Measurements from ENCODE around the gene ABCA6.
A peak's percentile ranks its signal among the peaks of the same experiment; 100 is the strongest.
"Not testable (repeated sequence)": the region's sequence is repeated elsewhere in the genome, so short reads cannot be mapped to it uniquely, and the experiment has no call there.

ABCA6 gene

DNA sequence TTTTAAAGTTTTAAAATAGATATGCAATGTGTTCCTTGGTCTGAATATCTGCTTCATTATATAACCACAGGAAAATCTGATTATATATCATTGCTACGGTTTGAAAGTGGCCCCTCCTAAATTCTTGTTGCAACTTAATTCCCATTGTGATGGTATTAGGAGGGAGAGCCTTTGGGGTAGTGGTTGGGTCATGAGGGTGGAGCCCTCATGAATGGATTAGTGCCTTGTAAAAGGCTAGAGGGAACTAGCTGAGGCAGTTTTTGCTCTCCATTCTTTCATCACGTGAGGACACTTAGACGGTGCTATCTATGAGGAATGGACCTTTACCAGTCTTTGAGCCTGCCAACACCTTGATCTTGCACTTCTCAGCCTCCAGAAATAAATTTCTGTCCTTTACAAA lies 7.6 kb downstream of the ABCA6 start:
- no peak for DNase-seq (ENCODE audit: low spot score)

DNA sequence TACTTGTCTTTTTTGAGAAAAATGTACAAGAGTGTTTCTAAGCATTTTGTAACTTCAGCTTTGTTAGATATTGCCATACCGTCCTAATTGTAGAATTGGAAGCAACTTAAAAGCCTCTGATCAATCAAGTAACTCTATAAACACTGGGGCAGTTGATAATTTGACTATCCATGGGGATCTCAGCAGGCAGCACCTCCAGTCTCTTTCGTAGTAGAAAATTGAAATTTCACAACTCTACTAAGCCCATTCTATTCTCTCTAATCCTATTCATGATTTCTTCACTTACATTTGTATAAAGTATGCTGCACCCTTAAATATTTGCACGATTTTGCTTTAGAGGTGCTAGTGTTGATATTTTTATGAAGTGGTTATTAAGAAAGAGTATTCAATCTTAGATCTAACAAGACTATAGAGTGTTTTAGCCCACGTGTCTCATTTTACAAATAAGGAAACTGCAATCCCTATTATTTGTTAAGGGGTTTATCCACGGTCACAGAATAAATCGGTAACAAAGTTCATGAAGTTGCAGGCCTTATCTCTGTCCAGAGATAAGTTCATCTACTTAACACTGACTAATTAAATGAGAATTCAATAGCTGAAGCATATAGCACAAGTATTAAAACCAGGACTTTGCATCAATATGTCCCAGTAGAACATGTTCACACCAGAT lies 10.9 kb downstream of the ABCA6 start:
- no peak for DNase-seq (ENCODE audit: low spot score)

DNA sequence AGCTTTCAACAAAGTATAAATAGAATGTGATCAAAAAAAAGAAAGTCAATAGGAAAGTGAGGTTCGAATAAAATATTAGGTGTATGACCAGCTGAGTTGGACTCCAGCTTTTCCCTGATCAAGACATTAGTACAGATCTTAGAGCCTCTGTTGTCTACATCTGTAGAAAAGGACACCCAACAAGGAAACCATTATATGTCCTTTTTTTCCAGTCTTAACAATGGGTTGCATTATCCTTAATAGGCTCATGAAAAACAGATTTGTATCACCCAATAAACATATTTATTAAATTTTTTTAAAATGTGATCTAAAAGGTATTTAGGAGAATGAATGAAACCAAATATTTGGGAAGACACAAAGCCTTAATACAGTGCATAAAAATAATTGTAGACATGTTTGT lies 18.1 kb downstream of the ABCA6 start:
- DNase-seq (ENCODE audit: low spot score), result no peak

DNA sequence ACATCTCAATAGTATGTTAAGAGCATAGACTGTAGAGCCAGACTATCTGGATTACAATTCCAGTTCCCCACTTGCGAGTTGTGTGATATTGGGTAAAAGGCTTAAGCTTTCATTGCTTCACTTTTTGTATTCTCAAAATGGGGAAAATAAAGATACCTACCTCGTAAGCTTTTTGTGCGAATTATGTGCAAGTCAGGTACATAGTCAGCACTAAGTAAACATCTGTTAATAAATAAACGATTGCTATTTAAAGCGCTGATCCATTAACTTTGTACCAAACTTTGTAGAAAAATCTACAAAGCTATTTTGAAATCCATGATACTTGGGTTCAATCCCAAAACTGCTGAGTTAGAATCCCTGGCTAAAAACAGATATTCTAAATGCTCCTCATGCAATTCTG lies 19.6 kb downstream of the ABCA6 start:
- no peak for DNase-seq (ENCODE audit: low spot score)

DNA sequence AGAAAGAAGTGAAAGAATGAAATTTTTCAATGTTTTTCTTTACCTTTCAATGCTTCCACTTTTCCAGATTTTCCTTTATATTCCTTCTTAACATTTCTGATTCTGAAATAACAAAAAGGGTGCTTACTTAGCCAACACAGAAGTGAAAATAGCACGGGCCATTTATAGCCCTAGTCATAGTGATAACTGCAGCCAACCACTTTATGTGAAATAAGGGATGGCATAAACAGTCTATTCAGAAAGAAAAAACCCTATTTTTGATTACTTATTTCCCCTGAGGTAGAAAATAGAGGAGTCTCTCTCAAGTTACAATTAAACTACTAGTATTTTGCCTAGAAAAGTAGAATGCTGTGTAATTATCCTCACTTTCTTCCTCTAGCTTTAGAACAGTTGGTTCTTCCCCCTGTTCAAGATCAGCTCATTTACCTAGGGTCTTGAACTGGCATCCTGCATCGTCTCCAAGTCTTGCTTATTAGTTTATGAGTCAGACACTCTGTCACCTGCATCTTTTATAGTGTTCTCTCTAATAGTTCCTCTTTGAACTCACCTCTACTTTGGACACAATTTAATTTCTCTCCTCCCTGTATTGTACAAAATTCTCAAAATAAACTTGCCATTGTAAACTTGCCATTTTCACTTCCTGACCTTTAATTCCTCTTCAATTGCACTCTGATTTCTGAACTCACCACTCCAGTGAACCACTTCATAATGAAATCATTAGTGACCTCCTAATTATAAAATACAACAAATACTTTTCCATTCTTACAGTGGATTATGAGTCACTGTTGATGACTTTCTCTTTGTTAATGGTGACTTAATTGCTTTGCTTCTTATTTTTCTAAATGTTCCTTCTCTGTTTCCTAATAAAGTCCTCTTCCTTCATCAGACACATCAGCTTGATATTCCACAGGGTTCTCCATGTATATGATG lies 23.6 kb downstream of the ABCA6 start:
- no peak for DNase-seq (ENCODE audit: low spot score)

DNA sequence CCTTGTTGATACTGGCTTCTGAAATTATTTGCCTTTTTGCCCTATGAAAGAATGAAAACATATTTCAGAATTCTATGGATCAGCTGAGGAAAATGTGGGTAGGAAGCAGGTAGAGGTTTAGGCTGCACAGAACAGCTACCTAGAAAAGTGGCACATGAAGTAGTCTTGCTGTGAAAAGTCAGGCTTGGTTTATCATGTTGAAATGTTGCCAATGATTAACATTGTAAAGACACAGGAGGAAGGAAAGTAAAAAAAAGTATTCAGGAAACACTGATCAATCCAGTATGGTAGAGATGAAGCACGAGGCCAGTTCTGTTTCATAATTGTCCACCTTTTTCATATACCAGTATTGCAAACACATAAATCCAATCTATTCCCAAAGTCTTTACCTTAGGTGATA lies 29.9 kb downstream of the ABCA6 start:
- DNase-seq (ENCODE audit: low spot score), result no peak

DNA sequence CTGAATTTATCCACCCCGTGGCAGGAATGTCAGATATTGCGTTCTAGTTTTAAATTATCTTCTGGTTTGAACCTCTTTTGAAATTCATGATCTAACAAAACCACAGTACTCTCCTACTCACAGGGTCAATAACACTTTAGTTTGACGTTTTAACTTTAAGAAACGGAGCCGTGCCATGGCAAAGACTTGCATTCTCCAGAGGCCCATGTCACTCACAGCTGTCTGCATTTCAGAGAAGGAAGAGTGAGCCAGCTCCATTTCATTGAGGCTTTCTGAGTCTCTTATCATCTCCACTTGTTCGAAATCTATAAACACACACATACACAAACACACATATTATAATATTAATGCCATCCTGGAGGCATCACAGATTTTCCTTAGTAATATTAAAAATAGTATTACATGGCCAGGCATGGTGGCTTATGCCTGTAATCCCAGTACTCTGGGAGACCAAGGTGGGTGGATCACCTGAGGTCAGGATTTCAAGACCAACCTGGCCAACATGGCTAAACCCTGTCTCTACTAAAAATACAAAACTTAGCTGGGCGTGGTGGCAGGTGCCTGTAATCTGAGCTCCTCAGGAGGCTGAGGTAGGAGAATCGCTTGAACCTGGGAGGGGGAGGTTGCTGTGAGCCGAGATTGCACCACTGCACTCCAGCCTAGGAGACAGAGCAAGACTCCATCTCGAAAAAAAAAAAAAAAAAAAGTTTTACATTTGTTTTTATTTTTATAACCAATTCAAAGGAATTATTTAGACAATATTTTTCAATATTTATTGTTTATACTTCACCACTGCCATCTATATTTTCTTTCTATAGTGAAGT lies 35.6 kb downstream of the ABCA6 start:
- DNase-seq (ENCODE audit: low spot score), result no peak

DNA sequence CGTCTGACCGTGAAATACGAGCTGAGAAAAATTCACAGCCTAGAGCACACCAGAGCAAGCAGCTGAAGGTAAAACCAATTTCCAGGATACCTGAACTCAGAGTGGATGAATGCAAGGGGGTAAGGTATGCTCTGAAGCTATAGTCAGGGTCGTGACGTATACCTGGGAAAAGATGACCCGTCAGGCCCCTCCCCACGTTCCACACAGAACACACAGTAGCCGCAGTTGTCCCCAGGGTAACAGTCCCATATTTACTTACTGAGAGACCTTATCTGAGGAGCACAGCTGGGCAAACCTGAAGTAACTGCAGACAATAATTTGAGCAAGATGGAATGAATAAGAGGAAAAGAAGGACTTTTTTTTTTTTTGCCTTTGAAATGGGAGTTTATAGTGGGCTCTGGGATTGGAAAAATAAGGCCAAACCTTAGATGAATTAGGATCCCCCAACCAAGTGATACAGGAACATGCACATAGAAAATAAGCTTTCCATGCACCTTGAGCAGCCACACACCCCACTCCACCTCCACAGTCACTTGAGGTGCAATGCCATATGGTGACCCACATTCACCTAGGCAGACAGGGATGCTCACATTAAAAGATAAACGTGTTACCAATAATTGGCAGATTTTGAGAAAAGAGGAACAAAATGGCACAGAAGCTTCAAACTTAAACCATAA lies 38.0 kb downstream of the ABCA6 start:
- no peak for DNase-seq (ENCODE audit: low spot score)

DNA sequence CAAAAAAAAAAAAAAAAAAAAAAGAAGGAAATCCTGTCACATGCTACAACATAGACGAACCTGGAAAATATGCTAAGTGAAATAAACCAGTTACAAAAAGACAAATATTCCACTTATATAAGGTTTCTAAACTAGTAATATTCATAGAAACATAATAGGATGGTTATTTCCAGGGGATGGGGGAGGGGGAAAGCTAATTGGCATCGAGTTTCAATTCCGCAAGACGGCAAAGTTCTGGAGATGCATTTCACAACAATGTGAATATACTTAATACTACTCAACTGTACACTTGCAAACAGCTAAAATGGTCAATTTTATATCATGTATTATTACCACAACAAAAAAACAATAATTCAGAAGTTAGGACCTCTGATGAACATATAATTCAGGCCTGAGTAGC lies 43.1 kb downstream of the ABCA6 start:
- no peak for DNase-seq (ENCODE audit: low spot score)

DNA sequence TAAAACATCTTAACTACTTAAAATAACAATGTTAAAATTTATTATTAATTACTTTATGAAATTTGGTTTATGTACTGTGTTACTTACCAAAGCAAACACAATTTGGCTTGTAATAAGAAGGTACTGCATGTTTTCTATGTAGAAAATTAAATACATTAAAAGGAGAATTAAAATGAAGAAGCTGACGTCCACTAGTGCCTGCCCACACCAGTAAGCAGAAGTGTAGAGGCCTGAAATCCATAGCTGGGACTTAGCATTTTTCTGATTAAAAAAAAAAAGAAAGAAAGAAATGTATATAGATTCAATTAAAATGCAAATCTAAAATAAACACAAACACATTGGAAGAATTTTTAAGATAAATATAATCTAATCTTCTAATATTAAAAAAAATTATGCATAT lies 45.2 kb downstream of the ABCA6 start:
- DNase-seq (ENCODE audit: low spot score), result no peak

DNA sequence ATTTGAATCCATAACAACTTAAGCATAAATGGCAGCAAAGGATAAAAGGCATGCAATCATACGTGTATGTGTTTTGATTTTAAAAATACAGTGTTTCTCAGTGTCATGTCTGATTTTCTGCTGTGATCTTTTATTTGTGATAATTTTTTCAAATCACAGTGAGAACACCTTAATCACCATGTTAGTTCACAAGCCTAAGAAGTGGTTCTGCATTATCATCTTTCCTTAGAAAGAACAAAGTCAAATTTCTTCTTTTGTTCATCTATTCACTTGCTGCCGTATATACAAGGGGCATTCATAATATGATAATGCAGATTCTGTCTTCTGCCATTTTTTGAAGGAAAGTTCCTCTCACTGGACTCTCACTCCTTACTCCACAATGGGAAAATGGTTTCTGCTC lies 47.7 kb downstream of the ABCA6 start:
- no peak for DNase-seq (ENCODE audit: low spot score)

DNA sequence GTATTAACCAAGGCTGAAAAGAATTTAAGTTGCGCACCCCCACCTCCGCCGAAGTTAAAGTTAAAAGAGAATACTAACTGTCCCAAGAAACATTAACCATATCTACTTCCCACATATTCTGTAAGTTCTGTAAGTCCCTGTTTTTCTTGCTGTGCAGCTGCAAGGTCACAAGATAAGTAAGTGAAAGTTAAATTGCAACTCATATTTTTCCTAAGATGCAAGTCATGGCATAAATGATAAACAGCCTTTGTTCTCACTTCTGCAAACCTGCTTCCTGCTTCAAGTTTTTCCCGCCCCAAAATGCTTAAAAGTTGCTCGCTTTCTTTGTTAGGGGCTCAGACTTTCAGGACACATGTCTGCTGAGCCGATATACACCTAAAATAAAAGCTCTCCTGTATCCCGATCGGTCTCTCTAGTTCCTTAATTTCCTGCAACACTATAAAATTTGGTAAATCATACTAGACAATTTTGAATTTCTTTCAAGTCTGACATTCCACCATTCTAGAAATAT lies 48.4 kb downstream of the ABCA6 start:
- DNase-seq (ENCODE audit: low spot score), result no peak

DNA sequence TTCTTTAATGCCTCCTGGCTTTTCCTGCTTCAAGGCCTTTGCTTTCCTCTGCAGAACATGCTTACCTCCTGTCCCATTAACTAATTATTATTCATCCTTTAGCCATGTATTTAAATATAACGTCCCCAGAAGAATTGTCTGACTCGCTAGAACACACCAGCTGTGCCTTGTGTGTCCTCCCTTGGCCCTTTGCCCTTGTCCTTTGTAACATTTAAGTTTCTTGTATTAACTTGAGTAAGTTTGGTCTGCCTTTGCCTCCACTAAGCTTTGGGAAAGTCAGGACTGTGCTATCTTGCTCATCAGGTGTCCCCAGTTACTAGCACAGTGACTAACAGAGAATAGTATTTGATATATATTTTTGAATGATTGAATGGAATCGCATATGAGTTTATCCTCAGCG lies 51.3 kb downstream of the ABCA6 start:
- no peak for DNase-seq (ENCODE audit: low spot score)

DNA sequence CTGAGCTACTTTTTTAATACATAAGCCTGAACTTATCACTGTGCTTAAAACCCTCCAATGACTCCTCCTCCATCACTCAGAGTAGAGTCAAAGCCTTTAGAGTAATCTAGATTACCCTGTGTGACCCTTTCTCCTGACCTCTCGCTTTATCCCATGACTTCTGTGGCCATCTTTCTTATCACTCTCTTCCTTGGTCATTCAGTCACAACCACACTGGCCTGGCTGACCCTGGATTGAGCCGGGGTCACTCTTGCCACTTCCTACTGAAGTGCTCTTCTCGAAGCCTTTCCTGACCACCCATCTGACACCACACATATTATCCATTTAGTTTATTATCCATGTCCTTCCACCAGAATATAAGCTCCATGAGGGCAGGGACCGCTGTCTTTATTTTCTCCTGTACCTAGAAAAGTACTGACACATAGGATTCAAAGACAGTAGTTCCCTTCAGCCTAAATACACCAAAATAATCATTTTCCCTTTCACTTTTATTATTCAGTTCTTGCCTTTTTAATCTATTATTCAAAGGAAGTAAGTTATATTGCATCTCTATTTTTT lies 53.0 kb downstream of the ABCA6 start:
- no peak for DNase-seq (ENCODE audit: low spot score)

DNA sequence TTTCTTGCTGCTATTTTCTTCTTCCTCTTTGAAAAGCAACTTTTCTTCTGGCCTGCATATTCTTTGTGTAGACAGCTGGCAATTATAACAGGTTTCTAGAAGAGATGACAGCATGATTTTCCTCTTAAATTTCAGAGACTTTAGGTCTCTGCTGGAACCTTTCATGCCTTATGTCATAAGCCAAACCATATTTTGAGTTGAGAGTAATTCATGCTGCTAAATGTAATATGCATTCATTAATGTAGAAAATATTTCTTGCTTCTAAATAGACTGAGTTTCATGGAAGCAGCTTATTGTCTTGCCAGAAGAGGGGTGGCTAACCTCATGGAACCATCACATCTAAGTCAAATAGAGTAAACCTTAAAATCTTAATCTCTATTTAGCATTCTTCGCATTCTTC lies 55.1 kb downstream of the ABCA6 start:
- no peak for DNase-seq (ENCODE audit: low spot score)

DNA sequence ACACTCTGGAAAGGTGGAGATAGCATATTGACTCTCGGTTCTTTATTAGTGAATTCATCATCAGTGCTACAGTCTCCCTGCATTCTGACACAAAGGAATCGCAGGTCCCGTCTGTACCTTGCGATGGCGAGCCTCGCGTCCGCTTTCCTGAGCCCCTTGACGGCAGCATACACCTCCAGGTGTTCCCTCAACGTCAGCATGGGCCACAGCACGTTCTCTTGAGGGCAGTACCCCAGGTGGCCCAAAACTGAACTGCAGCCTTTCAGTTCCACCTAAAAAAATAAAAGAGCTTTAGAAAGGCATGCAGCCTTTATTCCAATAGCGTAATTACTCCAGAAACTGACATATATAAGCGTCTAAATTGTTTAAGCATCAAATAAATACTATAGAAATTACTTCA lies 56.8 kb downstream of the ABCA6 start:
- DNase-seq (ENCODE audit: low spot score), result peak; percentile 65

DNA sequence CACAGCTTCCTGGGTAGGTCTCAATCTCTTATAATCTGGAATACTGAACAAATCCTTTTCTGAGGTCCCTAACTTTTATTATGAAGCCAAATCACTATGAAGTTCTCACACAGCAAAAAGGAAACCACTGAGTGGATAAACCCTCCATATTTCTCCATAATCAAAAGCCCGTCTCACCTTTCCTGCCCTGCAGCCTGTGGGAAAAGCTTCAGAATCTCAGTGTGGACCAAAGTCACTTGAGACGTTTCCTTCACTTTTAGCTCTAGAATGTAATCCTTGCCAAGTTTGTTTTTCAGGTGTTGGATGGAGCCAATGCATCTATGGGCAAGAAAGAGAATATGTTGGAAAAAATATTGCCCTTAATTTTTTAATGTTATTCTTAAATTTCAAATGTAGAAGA lies 59.0 kb downstream of the ABCA6 start:
- no peak for DNase-seq (ENCODE audit: low spot score)

DNA sequence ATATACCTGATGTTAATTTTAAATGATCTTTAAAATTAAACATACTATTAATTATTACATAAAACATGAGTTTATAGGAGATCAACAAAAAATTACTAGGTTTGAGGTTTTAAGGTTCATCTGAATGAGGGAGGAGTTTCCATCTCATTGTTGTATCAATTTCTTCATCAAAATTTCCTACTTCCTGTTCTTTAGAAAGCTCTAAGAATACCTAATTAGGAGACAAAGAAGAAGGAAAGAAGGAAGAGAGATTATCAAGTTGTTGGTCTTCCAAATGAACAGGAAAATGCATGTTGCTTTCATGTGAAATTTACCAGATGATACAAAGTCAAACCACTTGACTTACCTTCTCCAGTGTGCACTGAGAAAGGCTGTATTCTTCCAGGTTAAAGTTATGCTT lies 62.8 kb downstream of the ABCA6 start:
- DNase-seq (ENCODE audit: low spot score), result no peak

DNA sequence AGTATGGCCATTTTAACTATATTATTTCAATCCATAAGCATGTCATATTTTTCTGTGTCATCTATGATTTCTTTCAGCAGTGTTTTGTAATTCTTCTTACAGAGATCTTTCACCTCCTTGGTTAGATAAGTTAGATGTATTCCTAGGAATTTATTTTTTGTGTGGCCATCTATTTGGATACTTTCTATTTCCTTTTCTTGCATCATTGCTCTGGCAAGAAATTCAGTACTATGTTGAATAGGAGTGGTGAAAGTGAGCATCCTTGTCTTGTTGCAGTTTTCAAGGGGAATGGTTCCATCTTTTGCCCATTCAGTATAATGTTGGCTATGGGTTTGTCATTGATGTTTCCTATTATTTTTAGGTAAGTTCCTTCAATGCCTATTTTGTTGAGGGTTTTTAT lies 65.9 kb downstream of the ABCA6 start:
- DNase-seq (ENCODE audit: low spot score), result no peak

DNA sequence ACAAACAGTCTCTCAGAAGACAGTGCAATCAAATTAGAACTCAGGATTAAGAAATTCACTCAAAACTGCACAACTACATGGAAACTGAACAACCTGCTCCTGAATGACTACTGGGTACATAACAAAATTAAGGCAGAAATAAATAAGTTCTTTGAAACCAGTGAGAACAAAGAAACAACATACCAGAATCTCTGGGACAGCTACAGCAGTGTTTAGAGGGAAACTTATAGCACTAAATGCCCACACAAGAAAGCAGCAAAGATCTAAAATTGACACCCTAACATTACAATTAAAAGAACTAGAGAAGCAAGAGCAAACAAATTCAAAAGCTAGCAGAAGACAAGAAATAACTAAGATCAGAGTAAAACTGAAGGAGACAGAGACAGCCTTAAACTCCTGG lies 68.3 kb downstream of the ABCA6 start:
- DNase-seq (ENCODE audit: low spot score), result not testable (repeated sequence)

DNA sequence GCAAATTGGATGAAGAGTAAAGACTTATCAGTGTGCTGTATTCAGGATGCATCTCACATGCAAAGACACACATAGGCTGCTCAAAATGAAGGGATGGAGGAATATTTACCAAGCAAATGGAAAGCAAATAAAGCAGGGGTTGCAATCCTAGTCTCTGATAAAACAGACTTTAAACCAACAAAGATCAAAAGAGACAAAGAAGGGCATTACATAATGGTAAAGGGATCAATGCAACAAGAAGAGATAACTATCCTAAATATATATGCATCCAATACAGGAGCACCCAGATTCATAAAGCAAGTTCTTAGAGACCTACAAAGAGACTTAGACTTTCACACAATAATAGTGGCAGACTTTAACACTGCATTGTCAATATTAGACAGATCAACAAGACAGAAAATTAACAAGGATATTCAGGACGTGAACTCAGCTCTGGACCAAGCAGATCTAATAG lies 68.9 kb downstream of the ABCA6 start:
- not testable (repeated sequence) for DNase-seq (ENCODE audit: low spot score)

DNA sequence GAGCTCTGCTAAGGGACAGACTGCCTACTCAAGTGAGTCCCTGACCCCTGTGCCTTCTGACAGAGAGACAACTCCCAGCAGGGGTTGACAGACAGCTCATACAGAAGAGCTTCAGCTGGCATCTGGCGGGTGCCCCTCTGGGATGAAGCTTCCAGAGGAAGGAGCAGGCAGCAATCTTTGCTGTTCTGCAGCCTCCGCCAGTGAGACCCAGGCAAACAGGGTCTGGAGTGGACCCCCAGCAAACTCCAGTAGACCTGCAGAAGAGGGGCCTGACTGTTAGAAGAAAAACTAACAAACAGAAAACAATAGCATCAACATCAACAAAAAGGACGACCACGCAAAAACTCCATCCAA lies 70.5 kb downstream of the ABCA6 start:
- not testable (repeated sequence) for DNase-seq (ENCODE audit: low spot score)
